ENCODE measurements around the gene PRICKLE3.
A peak's percentile ranks its signal among the peaks of the same experiment; 100 is the strongest.

PRICKLE3 gene, protein sequence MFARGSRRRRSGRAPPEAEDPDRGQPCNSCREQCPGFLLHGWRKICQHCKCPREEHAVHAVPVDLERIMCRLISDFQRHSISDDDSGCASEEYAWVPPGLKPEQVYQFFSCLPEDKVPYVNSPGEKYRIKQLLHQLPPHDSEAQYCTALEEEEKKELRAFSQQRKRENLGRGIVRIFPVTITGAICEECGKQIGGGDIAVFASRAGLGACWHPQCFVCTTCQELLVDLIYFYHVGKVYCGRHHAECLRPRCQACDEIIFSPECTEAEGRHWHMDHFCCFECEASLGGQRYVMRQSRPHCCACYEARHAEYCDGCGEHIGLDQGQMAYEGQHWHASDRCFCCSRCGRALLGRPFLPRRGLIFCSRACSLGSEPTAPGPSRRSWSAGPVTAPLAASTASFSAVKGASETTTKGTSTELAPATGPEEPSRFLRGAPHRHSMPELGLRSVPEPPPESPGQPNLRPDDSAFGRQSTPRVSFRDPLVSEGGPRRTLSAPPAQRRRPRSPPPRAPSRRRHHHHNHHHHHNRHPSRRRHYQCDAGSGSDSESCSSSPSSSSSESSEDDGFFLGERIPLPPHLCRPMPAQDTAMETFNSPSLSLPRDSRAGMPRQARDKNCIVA

DNA sequence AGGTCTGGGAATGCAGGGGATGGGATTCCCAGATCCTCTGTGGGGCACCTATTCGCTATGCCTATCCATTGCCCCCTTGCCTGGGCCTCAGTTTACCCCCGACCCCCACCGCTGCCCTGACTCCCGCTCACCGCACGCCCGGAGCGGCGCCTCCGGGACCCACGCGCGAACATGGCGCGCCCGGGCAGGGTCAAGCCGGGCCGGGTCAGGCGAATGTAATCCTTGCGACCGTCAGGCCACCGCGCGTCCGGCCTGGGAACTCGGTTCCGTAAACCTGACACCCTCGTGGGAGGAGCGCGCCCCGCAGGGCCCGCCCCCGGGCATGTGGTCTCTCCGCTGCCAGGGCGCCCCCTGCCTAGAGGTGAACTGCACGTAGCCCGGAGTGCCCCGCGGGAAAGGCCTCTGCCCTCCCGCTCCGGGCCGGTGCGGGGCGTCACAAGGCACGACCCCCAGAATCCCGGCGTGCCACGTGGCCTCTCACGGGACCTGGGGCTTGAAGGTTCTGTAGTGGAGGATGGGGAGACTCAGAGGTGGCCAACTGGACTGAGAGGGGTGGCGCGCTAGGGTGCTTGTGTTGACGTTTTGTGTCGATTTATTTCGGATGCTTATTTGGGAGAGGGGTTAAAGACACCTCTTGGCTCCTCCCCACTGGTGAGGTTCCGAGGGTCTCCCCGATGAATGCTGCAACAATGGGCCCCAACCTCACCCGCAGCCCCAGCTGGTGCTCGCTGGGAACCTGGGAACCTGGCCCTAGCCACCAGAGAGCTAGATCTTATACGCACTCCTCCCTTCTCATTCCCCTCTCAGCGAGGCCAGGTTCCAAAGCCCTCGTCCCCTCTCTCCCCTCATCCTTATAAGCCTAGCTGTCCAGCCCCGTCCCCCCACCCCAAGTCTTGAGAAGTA lies at the start of gene PRICKLE3:
PRICKLE3 (minus strand) TSS at position 249 of the 903 bp plus-strand sequence; CDS start at position 173, 76 bp downstream.
- TF ChIP-seq, protein P1, sequence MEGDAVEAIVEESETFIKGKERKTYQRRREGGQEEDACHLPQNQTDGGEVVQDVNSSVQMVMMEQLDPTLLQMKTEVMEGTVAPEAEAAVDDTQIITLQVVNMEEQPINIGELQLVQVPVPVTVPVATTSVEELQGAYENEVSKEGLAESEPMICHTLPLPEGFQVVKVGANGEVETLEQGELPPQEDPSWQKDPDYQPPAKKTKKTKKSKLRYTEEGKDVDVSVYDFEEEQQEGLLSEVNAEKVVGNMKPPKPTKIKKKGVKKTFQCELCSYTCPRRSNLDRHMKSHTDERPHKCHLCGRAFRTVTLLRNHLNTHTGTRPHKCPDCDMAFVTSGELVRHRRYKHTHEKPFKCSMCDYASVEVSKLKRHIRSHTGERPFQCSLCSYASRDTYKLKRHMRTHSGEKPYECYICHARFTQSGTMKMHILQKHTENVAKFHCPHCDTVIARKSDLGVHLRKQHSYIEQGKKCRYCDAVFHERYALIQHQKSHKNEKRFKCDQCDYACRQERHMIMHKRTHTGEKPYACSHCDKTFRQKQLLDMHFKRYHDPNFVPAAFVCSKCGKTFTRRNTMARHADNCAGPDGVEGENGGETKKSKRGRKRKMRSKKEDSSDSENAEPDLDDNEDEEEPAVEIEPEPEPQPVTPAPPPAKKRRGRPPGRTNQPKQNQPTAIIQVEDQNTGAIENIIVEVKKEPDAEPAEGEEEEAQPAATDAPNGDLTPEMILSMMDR (IDR thresholded peaks at IDR 0.05; ENCODE audit: low read depth, low read length), result peak; percentile 22
- H3K4me3 ChIP-seq (replicated peaks in 1 of 2; ENCODE audit: low read depth in 2 of 2, low read length in 2 of 2), result peak within 1 kb of the TSS; percentile 64 to 66
- DNase-seq (ENCODE audit: low read depth in 2 of 2), result peak; percentile 49 to 65

DNA sequence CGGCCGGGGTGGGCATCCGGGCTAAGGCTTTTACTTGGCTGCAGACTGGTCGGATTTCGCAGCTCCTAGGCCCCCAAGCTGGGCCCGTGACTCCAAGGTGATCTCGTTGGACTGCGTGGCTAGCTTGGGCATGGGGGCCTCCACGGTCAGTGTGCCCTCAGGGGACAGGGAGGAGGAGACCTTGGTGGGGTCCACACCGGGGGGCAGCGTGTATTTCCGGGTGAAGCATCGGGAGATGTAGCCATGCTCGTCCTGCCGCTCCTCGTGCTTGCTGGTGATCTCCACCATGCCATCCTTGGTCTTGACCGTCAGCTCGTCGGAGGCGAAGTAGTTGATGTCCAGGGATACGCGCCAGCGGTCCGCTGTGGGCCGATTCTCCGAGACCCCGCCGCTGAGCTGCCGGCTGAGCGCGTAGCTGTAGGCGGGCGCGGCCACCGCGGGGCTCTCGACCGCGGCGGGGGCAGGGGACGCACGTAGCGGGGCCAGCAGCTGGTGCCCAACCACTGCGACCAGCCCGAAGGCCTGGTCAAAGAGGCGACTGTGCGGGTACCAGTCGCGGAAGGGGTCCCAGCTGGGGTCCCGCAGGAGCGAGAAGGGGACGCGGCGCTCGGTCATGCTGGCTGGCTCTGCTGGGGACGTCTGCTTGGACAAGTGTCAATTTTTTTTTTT lies 47.8 kb upstream of the PRICKLE3 start:
- no peak overlapping the region for H3K4me3 ChIP-seq (replicated peaks in 1 of 2; ENCODE audit: low read depth in 2 of 2, low read length in 2 of 2)
- DNase-seq (ENCODE audit: low read depth in 2 of 2), result no peak
- TF ChIP-seq, protein P1 (IDR thresholded peaks at IDR 0.05; ENCODE audit: low read depth, low read length), result no peak

DNA sequence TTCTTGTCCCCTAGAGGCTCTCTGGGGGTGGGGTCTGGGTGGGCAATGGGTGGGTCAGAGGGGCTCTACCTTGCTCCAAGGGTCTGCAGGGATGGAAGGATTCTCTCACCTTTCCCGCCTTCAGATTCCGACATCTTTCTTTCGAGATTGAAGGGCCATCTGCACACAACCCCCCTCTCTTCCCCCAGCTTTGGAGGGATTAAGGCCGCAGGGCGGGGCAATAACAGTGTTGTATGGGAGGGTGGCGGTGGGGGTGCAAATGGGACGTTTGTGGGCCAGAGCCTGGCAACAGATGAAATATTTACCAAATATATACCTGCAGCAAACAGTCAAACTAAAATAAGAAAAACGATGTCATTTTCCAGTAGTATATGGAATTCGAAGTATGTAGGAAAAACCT lies 47.0 kb upstream of the PRICKLE3 start, which contains the start of gene CACNA1F:
CACNA1F (minus strand) TSS at position 165 of the 400 bp plus-strand sequence; CDS start at position 134, 31 bp downstream.
- TF ChIP-seq, protein P1 (IDR thresholded peaks at IDR 0.05; ENCODE audit: low read depth, low read length), result no peak
- no peak within 1 kb of the TSS for H3K4me3 ChIP-seq (replicated peaks in 1 of 2; ENCODE audit: low read depth in 2 of 2, low read length in 2 of 2)
- no peak for DNase-seq (ENCODE audit: low read depth in 2 of 2)

DNA sequence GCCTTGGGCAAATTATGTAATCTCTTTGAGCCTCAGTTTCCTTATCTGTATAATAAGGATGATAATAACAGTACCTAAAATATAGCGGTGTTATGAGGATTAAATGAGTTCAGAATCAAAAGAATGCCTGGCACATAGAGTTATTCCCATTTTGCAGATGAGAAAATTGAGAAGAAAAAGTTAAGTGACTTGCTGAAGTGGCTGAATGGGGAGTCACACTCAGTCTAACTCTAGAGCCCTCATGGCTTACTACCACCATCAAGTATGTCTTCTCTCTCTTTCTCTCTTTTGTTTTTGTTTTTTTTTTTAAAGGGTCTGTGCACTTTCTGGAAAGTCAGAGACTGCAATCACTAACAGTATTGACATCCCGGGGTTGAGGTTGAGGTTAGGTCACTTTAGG lies 46.4 kb upstream of the PRICKLE3 start:
- TF ChIP-seq, protein P1 (IDR thresholded peaks at IDR 0.05; ENCODE audit: low read depth, low read length), result no peak
- H3K4me3 ChIP-seq (replicated peaks in 1 of 2; ENCODE audit: low read depth in 2 of 2, low read length in 2 of 2), result no peak overlapping the region
- no peak for DNase-seq (ENCODE audit: low read depth in 2 of 2)

DNA sequence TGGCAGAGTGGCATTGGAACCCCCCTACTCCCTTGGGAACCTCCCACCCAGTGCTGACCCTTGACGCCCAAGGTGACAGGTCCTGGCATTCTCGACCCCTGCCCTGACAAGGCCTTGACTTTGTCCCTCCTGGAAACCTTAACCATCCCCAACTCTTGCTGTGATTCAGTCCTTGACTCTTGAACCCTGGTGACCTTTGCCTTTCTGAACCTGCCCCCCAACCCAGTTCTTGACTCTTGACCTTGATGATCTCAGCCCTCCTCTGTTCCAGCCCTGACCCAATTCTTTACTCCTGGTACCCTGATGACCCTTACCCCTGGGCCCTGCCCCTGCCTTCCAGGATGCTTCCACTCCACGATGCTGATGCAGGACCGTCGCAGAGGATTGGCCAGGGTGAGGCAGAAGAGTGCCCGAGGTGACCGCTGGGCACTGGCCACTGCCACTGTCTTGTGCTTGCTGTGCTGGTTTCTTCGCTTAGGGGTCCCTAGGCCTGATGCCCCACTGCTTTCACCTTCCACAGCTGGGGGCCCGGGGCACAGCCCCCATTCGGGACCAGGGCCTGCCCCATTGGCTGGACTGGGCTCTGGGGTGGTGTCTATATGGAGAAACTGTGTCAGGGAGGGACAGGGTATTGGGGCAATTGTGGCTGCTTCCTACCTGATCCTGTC lies 45.3 kb upstream of the PRICKLE3 start:
- no peak overlapping the region for H3K4me3 ChIP-seq (replicated peaks in 1 of 2; ENCODE audit: low read depth in 2 of 2, low read length in 2 of 2)
- TF ChIP-seq, protein P1 (IDR thresholded peaks at IDR 0.05; ENCODE audit: low read depth, low read length), result no peak
- no peak for DNase-seq (ENCODE audit: low read depth in 2 of 2)

Data from cardiac fibroblast (primary cell).